Esophagus muscularis mucosa (tissue), 4 donors: ENCODE results near the gene TMEM45A.
"Not testable (repeated sequence)": the region's sequence is repeated elsewhere in the genome, so short reads cannot be mapped to it uniquely, and the experiment has no call there.

Experiments used
- CTCF ChIP-seq, 3 experiments: fragments of 200-600 bp in 2 of 3; fragments of 450-650 bp in 1 of 3; sonication (generic) in 2 of 3; IDR thresholded peaks; one replicate each; pipeline ENCODE4 v1.5.1; 2017 to 2019; ENCODE audit warnings: antibody characterized with exemption in 3 of 3, mild to moderate bottlenecking in 2 of 3, moderate library complexity in 1 of 3
- EP300 ChIP-seq: sonication (generic); formaldehyde crosslinking; IDR thresholded peaks from one replicate; pipeline ENCODE4 v1.6.1; 2017; ENCODE audit warnings: antibody characterized with exemption
- POLR2A ChIP-seq: fragments of 450-650 bp; IDR thresholded peaks from one replicate; pipeline ENCODE4 v1.6.1; 2017; ENCODE audit warnings: antibody characterized with exemption, moderate library complexity, mild to moderate bottlenecking, low read depth
- POLR2AphosphoS5 ChIP-seq, 2 donors: sonication (generic); formaldehyde crosslinking; IDR thresholded peaks; one replicate each; pipeline ENCODE4 v1.6.1; 2017; ENCODE audit warnings: antibody characterized with exemption in 2 of 2

GRCh38 chr3:100541428-100541827 lies 49.0 kb downstream of the TMEM45A start:
- not testable (repeated sequence) for TF ChIP-seq POLR2AphosphoS5 (IDR thresholded peaks at IDR 0.05); CTCF (IDR thresholded peaks at IDR 0.05); POLR2A; EP300
